Testis (tissue), 3 donors: ENCODE measurements around the gene TMOD3. TPM values are rescaled to one million over a fixed set of nuclear protein-coding genes. Genes with fewer than 3 reads are reported as not detected.

Experiments used
- DNase-seq: peaks from one replicate; pipeline ENCODE4 v3.0.0-alpha.2; 2019
- H3K27ac ChIP-seq, 2 donors: fragments of 200-600 bp; sonication (generic); one replicate each; pipeline ENCODE4 v1.5.1; 2019
- H3K27me3 ChIP-seq: fragments of 200-600 bp; sonication (generic); one replicate; pipeline ENCODE4 v1.5.1; 2019
- H3K36me3 ChIP-seq: fragments of 200-600 bp; sonication (generic); one replicate; pipeline ENCODE4 v1.5.1; 2017; ENCODE audit warnings: low read depth; ENCODE audit errors: missing control alignments
- H3K4me1 ChIP-seq: fragments of 200-600 bp; sonication (generic); one replicate; pipeline ENCODE4 v1.5.1; 2019
- H3K4me3 ChIP-seq, 2 donors: fragments of 200-600 bp; sonication (generic); one replicate each; pipeline ENCODE4 v1.5.1; 2017 to 2019
- H3K9me3 ChIP-seq: fragments of 200-600 bp; sonication (generic); one replicate; pipeline ENCODE4 v1.5.1; 2017
- POLR2A ChIP-seq: fragments of 450-650 bp; IDR thresholded peaks from one replicate; pipeline ENCODE4 v1.6.1; 2017; ENCODE audit warnings: antibody characterized with exemption, mild to moderate bottlenecking, moderate library complexity
- WGBS, 2 donors: methylation state at CpG; one replicate each; pipeline ENCODE4 v1.1.5; 2018; 5-methylcytosine and 5-hydroxymethylcytosine counted together
- intact Hi-C: fragments of 100-400 bp; cut with DNase I; formaldehyde crosslinking; loops from one replicate; pipeline ENCODE4 v1.15.1; 2023; ENCODE audit warnings: low total_unique reads
- polyA plus RNA-seq: library from polyadenylated mRNA; stranded (reverse); fragments of 350-450 nt; fragmentation: Illumina TruSeq; extraction: RNeasy Lipid Tissue Mini Kit (QIAGEN cat#74804); gene quantifications from one replicate; pipeline ENCODE4 v1.2.3, GENCODE V29; 2014; ENCODE audit warnings: low read depth, low replicate concordance; ENCODE audit not compliant: insufficient read depth
- total RNA-seq, 2 donors: library from RNA; depleted of rRNA; stranded (reverse); fragments of >200 nt; gene quantifications; one replicate each; pipeline ENCODE4 v1.2.3, GENCODE V29; 2016
- TF ChIP-seq, protein P1 (sequence below), 3 experiments: fragments of 450-650 bp in 2 of 3; fragments of 200-600 bp in 1 of 3; sonication (generic) in 1 of 3; IDR thresholded peaks; one replicate each; pipeline ENCODE4 v1.5.1; 2016 to 2019; ENCODE audit warnings: antibody characterized with exemption in 3 of 3, mild to moderate bottlenecking in 2 of 3, moderate library complexity in 1 of 3

TMOD3 gene
- total and polyA plus RNA-seq, 3 donors from 2014 or later: 15.6 to 21.2 (median 16.6) TPM

DNA sequence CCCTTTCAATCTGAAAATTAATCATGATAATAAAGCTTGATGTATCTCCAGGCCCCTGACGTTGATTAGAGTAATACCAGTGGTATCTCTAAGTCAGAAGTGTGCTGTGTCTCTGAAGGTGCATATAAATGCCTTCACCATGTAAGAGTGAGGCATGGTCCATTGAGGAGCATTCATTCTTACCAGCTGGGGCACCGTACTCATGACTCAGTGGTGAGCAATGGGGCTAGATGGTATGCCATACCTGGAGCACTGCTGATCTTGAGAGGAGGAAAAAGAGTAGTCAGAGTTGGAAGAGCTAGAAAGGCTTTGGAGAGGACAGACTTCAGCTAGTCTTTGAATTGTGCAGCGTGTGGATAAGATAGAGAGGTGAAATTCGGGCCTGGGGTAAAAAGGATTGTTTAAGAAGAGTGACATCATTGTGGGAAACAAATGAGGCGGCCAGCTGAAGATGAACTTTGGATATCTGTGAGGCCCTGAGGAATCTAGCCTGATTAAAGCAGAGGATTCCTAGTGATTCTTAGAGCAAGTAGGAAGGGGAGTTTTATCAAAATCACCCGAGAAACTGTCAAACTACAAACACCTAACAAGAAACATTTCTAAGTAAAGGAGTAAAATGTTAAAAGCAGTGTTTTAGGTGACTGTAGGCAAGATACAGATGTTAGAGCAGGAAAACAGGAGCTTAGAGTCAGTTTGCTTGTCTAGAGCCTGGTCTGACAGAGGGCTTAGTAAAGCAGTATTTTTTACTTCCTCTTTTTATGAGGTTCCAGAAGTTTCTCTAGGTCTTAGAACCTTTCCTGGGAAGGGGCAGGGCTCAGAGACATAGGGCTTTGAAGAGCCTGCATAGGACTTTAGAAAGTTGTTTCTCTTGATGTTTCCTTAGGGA lies 13.6 kb downstream of the TMOD3 start:
- H3K4me3 ChIP-seq: no peak overlapping the region
- H3K9me3 ChIP-seq: no peaks in the 10 kb centered on the region
- TF ChIP-seq, protein P1, sequence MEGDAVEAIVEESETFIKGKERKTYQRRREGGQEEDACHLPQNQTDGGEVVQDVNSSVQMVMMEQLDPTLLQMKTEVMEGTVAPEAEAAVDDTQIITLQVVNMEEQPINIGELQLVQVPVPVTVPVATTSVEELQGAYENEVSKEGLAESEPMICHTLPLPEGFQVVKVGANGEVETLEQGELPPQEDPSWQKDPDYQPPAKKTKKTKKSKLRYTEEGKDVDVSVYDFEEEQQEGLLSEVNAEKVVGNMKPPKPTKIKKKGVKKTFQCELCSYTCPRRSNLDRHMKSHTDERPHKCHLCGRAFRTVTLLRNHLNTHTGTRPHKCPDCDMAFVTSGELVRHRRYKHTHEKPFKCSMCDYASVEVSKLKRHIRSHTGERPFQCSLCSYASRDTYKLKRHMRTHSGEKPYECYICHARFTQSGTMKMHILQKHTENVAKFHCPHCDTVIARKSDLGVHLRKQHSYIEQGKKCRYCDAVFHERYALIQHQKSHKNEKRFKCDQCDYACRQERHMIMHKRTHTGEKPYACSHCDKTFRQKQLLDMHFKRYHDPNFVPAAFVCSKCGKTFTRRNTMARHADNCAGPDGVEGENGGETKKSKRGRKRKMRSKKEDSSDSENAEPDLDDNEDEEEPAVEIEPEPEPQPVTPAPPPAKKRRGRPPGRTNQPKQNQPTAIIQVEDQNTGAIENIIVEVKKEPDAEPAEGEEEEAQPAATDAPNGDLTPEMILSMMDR (IDR thresholded peaks at IDR 0.05): no peak
- no peak for TF ChIP-seq POLR2A
- H3K4me1 ChIP-seq: peaks cover 11% of the 10 kb centered on the region
- no peaks in the 10 kb centered on the region for H3K36me3 ChIP-seq
- 69 to 72% methylated on average over 6 of the region's 6 CpGs for WGBS, 2 donors
- H3K27me3 ChIP-seq: no peaks in the 10 kb centered on the region
- intact Hi-C loops: no loop called here
- no peak overlapping the region for H3K27ac ChIP-seq
- DNase-seq: no peak

DNA sequence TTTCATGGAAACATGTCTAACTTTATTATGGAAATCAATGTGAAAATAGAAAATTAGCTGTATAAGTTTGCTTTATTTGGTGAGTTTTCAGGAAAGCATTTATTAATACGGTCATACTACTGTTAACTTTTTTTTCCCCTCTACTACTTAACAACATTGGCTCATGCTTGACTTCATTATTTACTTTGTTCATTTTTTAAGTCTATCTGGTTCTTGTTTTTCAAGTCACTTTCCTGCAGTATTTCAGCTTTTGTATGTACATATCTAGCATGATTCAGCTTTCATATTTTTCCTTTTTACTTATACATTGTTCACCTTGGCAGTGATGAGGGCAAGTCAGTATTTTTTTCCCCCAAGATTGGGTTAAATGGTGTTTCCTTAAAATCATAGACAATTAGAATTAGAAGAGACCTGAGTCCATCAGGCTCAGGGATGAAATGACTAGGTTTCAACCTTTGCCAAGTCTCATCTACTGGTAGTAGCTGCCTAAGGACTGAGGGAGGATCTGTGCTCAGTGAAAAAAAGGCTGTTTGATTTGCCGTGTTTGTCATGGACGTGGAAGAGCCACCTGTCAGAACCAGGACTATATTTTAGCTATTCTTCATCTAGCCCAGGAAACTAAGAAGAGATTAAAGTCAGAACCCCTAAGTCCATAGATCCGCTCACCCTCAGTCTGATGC lies 15.4 kb downstream of the TMOD3 start:
- intact Hi-C loops: no loop called here
- WGBS, 2 donors: 67 to 81% methylated on average over 4 of the region's 4 CpGs
- TF ChIP-seq POLR2A: no peak
- TF ChIP-seq, protein P1 (IDR thresholded peaks at IDR 0.05): no peak
- H3K27ac ChIP-seq: no peak overlapping the region
- no peak overlapping the region for H3K4me3 ChIP-seq
- H3K4me1 ChIP-seq: peaks cover 11% of the 10 kb centered on the region
- no peaks in the 10 kb centered on the region for H3K36me3 ChIP-seq
- no peaks in the 10 kb centered on the region for H3K9me3 ChIP-seq
- H3K27me3 ChIP-seq: no peaks in the 10 kb centered on the region
- no peak for DNase-seq

DNA sequence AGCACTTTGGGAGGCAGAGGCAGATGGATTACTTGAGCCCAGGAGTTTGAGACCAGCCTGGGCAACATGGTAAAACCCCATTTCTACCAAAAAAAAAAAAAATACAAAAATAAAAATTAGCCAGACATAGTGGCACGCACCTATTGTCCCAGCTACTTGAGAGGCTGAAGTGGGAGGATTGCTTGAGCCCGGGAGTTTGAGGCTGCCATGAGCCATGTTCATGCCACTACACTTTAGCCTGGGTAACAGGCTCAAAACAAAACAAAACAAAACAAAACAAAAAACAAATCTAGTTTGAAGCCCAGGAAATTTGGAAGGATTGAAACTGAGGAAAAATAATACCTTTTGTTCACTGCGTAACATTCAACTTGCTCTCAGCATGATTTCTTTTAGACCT lies 16.6 kb downstream of the TMOD3 start:
- intact Hi-C loops: no loop called here
- TF ChIP-seq, protein P1 (IDR thresholded peaks at IDR 0.05): no peak
- no peak for TF ChIP-seq POLR2A
- H3K27ac ChIP-seq: no peak overlapping the region
- no peaks in the 10 kb centered on the region for H3K27me3 ChIP-seq
- H3K4me1 ChIP-seq: peaks cover 11% of the 10 kb centered on the region
- no peak overlapping the region for H3K4me3 ChIP-seq
- no peaks in the 10 kb centered on the region for H3K36me3 ChIP-seq
- DNase-seq: no peak
- 73 to 84% methylated on average over 3 of the region's 3 CpGs for WGBS, 2 donors
- no peaks in the 10 kb centered on the region for H3K9me3 ChIP-seq

DNA sequence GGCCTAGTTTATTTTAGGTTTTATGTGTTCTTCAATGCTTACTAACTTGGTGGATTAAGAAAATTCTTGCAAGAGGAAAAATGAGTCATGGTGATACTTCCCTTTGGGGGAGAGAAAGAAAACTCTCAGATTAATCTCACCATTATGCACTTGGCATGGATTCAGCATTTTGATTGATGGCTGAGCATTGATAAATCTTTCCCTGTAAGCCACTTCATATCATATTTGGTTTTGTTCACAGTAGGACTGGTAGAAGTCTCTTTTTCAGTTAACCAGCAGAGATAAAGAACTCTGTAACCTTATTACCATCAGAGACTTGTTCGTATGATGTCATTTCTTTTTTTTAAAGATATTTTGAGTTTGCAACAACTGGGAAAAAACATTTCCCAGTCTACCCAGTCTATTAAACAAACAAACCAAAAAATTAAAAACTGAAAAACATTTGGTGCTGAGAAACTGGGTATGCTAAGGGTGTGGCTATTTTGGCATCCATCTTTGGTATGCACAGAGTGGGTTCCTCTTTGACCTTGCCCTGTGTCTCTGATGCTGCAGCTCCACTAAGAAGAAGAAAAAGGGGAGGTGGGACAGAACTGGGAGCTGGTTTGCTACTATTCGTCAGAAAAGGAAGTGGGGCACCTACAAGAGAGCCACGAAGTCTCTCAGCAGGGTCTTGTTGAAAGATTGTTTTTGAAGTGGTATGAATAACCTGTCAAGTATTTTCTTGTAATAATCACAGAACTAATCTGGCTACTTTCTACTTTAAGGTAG lies 17.2 kb downstream of the TMOD3 start:
- DNase-seq: no peak
- intact Hi-C loops: no loop called here
- peaks cover 11% of the 10 kb centered on the region for H3K4me1 ChIP-seq
- TF ChIP-seq POLR2A: no peak
- TF ChIP-seq, protein P1 (IDR thresholded peaks at IDR 0.05): no peak
- H3K27me3 ChIP-seq: no peaks in the 10 kb centered on the region
- 59 to 74% methylated on average over 3 of the region's 3 CpGs for WGBS, 2 donors
- H3K36me3 ChIP-seq: no peaks in the 10 kb centered on the region
- H3K4me3 ChIP-seq: no peak overlapping the region
- H3K9me3 ChIP-seq: no peaks in the 10 kb centered on the region
- no peak overlapping the region for H3K27ac ChIP-seq
